ENCODE measurements around the gene BORCS8.
A peak's percentile ranks its signal among the peaks of the same experiment; 100 is the strongest.
"Not testable (repeated sequence)": the region's sequence is repeated elsewhere in the genome, so short reads cannot be mapped to it uniquely, and the experiment has no call there.

Gene BORCS8

DNA sequence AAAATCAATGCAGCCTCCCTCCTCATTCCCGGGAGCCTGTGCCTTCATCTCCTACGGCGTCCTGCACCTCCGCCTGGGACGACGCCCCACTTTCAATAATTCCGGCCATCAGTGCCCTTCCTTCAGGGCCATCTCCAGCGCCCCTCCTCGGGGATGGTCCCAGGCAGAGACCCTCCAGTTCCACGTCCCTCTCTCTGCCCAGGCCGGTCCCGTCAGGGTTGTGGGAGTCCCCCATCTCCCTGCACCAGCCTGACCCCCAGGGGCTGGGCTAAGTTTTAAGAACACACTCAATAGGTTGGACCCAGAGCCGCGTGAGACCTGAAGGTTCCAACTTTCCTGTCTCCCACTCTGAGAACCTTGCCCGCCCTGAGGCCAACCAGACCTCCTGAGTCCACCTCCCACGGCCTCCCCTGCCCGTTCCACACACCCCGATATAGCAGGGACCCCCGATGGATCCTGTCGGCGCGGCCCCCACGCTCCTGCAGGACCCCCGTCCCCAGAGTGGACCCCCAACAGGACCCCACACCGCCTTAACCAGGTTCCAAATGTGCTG is 54.3 kb downstream of the BORCS8 start:
- Mint-ChIP-seq H3K36me3 (ENCODE audit: low read depth) (peaks cover 20% of the 10 kb centered on the region), H3K27me3 (no peaks in the 10 kb centered on the region), H3K4me1 (ENCODE audit: low read depth) (peaks cover 32% of the 10 kb centered on the region), H3K4me3 (peak overlapping the region; percentile 93), H3K9me3 (peaks cover under 1% of the 10 kb centered on the region), H3K27ac (peak overlapping the region; percentile 97)
- DNase-seq = no peak

DNA sequence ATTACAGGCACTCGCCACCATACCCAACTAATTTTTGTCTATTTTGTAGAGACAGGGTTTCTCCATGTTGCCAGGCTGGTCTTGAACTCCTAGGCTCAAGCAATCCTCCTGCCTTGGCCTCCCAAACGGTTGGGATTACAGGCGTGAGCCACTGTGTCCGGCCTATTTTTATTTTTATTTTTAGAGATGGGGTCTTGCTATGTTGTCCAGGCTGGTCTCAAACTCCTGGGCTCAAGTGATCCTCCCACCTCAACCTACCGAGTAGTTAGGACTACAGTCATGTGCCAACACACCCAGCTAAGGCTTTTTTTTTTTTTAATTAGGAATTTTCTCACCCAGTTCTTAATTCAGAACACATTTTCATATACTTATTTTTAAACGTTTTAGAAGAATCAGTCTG is 56.2 kb downstream of the BORCS8 start:
- H3K36me3 Mint-ChIP-seq (ENCODE audit: low read depth) = peaks cover 36% of the 10 kb centered on the region
- not testable (repeated sequence) for H3K27me3 Mint-ChIP-seq, H3K9me3 Mint-ChIP-seq, H3K4me3 Mint-ChIP-seq, H3K27ac Mint-ChIP-seq, DNase-seq
- peaks cover 32% of the 10 kb centered on the region for H3K4me1 Mint-ChIP-seq (ENCODE audit: low read depth)

DNA sequence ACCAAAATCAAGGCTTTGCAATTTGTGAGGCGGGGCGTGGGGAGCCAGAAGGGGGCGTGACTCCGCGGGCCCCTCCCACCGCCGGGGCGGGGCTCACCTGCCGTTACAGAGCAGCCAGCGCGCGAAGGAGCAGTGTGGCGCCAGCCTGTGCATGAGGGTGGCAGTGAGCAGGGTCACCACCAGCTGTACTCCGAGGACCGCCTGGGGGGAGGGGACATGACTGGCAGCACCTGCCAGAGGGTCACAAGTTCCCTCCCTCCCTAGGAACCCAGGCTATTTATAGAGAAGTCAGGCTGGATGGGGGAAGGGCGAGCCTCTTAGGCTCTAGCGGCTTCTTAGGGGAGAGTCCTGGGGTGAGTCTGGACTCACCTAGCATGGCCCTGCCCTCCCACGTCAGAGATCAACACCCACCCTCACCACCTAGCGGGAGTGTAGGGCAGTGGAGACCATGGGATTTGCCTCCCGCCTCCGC is 57.2 kb downstream of the BORCS8 start:
- peaks cover 32% of the 10 kb centered on the region for H3K4me1 Mint-ChIP-seq (ENCODE audit: low read depth)
- peaks cover 9% of the 10 kb centered on the region for H3K9me3 Mint-ChIP-seq
- peaks cover 44% of the 10 kb centered on the region for H3K36me3 Mint-ChIP-seq (ENCODE audit: low read depth)
- H3K27me3 Mint-ChIP-seq = no peaks in the 10 kb centered on the region
- H3K27ac Mint-ChIP-seq = no peak overlapping the region
- H3K4me3 Mint-ChIP-seq = no peak overlapping the region
- peak; percentile 65 for DNase-seq

DNA sequence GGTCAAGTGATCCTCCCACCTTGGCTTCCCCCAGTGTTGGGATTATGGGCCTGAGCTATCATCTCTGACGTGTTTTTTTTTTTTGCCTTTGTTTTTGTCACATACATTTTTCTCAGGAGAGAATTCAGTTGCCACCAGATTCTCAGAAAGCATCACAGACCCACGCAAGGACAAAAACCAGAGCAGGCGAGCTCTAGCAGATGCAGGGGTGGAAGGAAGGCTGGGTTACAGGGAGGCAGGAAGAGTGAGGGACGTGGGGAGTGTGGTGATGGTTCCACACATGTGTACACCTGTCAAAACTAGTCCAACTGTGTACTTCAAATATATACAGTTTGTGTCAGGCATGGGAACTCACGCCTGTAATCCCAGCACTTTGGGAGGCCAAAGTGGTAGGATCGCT is 58.0 kb downstream of the BORCS8 start:
- Mint-ChIP-seq H3K9me3 (peaks cover 9% of the 10 kb centered on the region), H3K27ac (no peak overlapping the region), H3K27me3 (no peaks in the 10 kb centered on the region), H3K4me1 (ENCODE audit: low read depth) (peaks cover 29% of the 10 kb centered on the region), H3K36me3 (ENCODE audit: low read depth) (peaks cover 48% of the 10 kb centered on the region), H3K4me3 (no peak overlapping the region)
- no peak for DNase-seq

DNA sequence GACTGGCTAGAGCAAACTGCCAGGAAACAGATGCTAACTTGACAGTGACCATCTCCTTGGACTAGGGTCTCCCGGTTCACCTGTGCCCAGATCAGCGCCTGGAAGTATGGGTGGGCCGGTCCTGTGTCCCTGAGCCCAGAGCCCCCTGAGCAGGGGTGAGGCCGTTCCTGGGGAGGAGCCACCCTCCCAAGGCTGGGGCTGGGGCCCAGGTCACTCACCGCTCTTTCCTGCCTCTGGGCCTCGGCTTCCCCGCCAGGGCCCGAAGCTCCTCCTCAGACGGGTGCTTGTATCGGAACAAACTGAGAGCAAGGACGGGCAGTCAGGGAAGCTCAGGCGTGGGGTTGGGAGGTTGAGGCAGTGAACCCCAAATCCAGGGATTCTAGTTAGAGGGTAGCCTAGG is 59.0 kb downstream of the BORCS8 start:
- Mint-ChIP-seq H3K36me3 (ENCODE audit: low read depth) (peaks cover 50% of the 10 kb centered on the region), H3K4me1 (ENCODE audit: low read depth) (peaks cover 18% of the 10 kb centered on the region), H3K9me3 (peaks cover 9% of the 10 kb centered on the region), H3K4me3 (no peak overlapping the region), H3K27ac (no peak overlapping the region), H3K27me3 (no peaks in the 10 kb centered on the region)
- DNase-seq = no peak

DNA sequence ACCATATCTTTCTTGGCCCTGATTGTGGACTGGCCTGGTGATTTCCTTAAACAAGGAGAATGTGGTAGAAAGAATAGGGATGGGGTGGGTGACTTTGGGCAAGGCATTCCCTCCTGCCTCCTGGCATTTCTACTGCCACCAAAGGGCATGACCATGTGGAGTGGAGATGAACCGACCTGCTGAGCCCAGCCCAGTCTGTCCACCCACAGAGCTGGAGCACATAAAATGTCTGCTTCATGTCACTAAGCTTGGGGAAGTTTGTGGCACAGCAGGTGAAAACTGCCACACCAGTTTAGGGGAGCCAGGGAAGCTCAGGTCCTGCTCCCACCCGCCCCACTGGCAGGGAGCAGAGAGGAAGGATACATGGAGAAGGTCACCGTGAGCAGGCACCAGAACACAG is 60.0 kb downstream of the BORCS8 start:
- no peaks in the 10 kb centered on the region for H3K27me3 Mint-ChIP-seq
- H3K36me3 Mint-ChIP-seq (ENCODE audit: low read depth) = peaks cover 52% of the 10 kb centered on the region
- peaks cover 9% of the 10 kb centered on the region for H3K9me3 Mint-ChIP-seq
- H3K4me3 Mint-ChIP-seq = no peak overlapping the region
- peaks cover 9% of the 10 kb centered on the region for H3K4me1 Mint-ChIP-seq (ENCODE audit: low read depth)
- no peak overlapping the region for H3K27ac Mint-ChIP-seq
- no peak for DNase-seq
